ENCODE measurements around the gene ELMOD1.

DNA sequence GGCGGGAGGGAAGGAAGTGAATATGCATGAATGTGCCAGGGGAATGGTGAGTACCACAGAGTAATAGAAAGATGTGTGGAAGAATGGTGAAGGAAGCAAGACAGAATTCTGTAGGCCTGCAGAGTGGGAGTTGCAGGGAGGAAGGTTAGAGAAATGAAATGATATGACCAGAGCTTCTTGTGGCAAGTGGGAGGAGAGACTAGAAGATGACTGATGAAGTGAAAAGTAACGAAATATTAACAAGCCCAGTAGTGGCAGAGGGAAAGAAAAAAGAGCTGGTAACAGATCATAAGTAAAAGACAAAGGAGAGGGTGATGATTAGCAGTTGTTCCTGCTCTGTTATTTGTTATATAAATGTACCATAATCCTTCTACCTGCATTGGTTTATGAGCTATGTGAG is 24.4 kb upstream of the ELMOD1 start:
- TF ChIP-seq, protein P1, sequence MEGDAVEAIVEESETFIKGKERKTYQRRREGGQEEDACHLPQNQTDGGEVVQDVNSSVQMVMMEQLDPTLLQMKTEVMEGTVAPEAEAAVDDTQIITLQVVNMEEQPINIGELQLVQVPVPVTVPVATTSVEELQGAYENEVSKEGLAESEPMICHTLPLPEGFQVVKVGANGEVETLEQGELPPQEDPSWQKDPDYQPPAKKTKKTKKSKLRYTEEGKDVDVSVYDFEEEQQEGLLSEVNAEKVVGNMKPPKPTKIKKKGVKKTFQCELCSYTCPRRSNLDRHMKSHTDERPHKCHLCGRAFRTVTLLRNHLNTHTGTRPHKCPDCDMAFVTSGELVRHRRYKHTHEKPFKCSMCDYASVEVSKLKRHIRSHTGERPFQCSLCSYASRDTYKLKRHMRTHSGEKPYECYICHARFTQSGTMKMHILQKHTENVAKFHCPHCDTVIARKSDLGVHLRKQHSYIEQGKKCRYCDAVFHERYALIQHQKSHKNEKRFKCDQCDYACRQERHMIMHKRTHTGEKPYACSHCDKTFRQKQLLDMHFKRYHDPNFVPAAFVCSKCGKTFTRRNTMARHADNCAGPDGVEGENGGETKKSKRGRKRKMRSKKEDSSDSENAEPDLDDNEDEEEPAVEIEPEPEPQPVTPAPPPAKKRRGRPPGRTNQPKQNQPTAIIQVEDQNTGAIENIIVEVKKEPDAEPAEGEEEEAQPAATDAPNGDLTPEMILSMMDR (IDR thresholded peaks at IDR 0.05 in 4 of 5, conservative IDR thresholded peaks at IDR 0.05 in 1 of 5): no peak
- TF ChIP-seq POLR2A (IDR thresholded peaks at IDR 0.05): no peak

Data from gastrocnemius medialis (tissue), 4 donors.